GM21619 (cell line): ENCODE data around the gene SHC4.
A peak's percentile ranks its signal among the peaks of the same experiment; 100 is the strongest.

Source experiments
- ATAC-seq: cut with Tn5 transposase; IDR thresholded peaks from one replicate; pipeline ENCODE4 v1.9.1; 2021; ENCODE audit not compliant: unreplicated experiment

Gene SHC4

GRCh38 chr15:48888836-48889235 lies 74.9 kb downstream of the SHC4 start:
- no peak for ATAC-seq

GRCh38 chr15:48888191-48888590 lies 75.5 kb downstream of the SHC4 start:
- no peak for ATAC-seq

- no peak for ATAC-seq
These were observed 76.6 kb downstream of the SHC4 start for GRCh38 chr15:48887144-48887543.

- no peak for ATAC-seq
These were observed 80.0 kb downstream of the SHC4 start for GRCh38 chr15:48883699-48884098.

GRCh38 chr15:48880070-48880634 lies 83.6 kb downstream of the SHC4 start:
- ATAC-seq = no peak

GRCh38 chr15:48877630-48878595 lies 85.8 kb downstream of the SHC4 start, which contains the start of gene EID1:
TSS of gene EID1 (plus strand) at chr15:48878134. CDS start at chr15:48878177, 43 bp downstream.
- peak; percentile 94 for ATAC-seq

GRCh38 chr15:48876057-48876456 lies 87.7 kb downstream of the SHC4 start:
- no peak for ATAC-seq

- ATAC-seq = no peak
These were observed 88.3 kb downstream of the SHC4 start for GRCh38 chr15:48875241-48875960.

- ATAC-seq = no peak
These were observed 91.1 kb downstream of the SHC4 start for GRCh38 chr15:48872632-48873031.

GRCh38 chr15:48871542-48871941 lies 92.2 kb downstream of the SHC4 start:
- no peak for ATAC-seq

- no peak for ATAC-seq
These were observed 93.8 kb downstream of the SHC4 start for GRCh38 chr15:48869966-48870365.

- no peak for ATAC-seq
These were observed 95.2 kb downstream of the SHC4 start for GRCh38 chr15:48868536-48868935.

- ATAC-seq = no peak
These were observed 95.7 kb downstream of the SHC4 start for GRCh38 chr15:48868023-48868422.

GRCh38 chr15:48866141-48866563 lies 97.6 kb downstream of the SHC4 start:
- no peak for ATAC-seq

- ATAC-seq = no peak
These were observed 98.2 kb downstream of the SHC4 start for GRCh38 chr15:48865370-48866079.

- no peak for ATAC-seq
These were observed 101.0 kb downstream of the SHC4 start for GRCh38 chr15:48862705-48863104.

GRCh38 chr15:48861813-48862431 lies 101.8 kb downstream of the SHC4 start:
- no peak for ATAC-seq

GRCh38 chr15:48859426-48859825 lies 104.3 kb downstream of the SHC4 start:
- no peak for ATAC-seq

GRCh38 chr15:48858401-48858800 lies 105.3 kb downstream of the SHC4 start:
- no peak for ATAC-seq

- no peak for ATAC-seq
These were observed 106.8 kb downstream of the SHC4 start for GRCh38 chr15:48856942-48857341.
